Neural cell (in vitro differentiated cells): ENCODE measurements around the gene CDS1. TPM values are rescaled to one million over a fixed set of nuclear protein-coding genes. Genes with fewer than 3 reads are reported as not detected.
"Not testable (repeated sequence)": the region's sequence is repeated elsewhere in the genome, so short reads cannot be mapped to it uniquely, and the experiment has no call there.

Source experiments
- H2AFZ ChIP-seq: fragments of 200-600, 300-800 bp; sonication (generic), shearing (Covaris generic); 2 replicates; pipeline ENCODE4 v1.6.0; 2014; ENCODE audit warnings: low read depth, mild to moderate bottlenecking, antibody characterized with exemption, low read length, moderate library complexity
- H3F3A ChIP-seq: fragments of 200-600 bp; shearing (Covaris generic); 2 replicates; pipeline ENCODE4 v1.6.1; 2016; ENCODE audit warnings: mild to moderate bottlenecking, moderate library complexity, mixed read lengths, antibody characterized with exemption, low read length; ENCODE audit not compliant: insufficient read depth, poor library complexity, severe bottlenecking
- H3K27ac ChIP-seq: fragments of 200-600, 300-800 bp; sonication (generic), shearing (Covaris generic); 2 replicates; pipeline ENCODE4 v1.5.1; 2014; ENCODE audit warnings: mild to moderate bottlenecking, low read length, moderate library complexity
- H3K27me3 ChIP-seq: fragments of 300-800, 200-600 bp; sonication (generic), shearing (Covaris generic); 2 replicates; pipeline ENCODE4 v1.6.0; 2014; ENCODE audit warnings: mild to moderate bottlenecking, low read depth, low read length, moderate library complexity; ENCODE audit not compliant: insufficient read depth
- H3K36me3 ChIP-seq: fragments of 300-800, 200-600 bp; sonication (generic), shearing (Covaris generic); 2 replicates; pipeline ENCODE4 v1.5.1; 2014; ENCODE audit warnings: mild to moderate bottlenecking, antibody characterized with exemption, low read length, moderate library complexity; ENCODE audit not compliant: insufficient read depth
- H3K4me2 ChIP-seq: fragments of 300-800, 200-600 bp; sonication (generic), shearing (Covaris generic); 2 replicates; pipeline ENCODE4 v1.6.0; 2014; ENCODE audit warnings: mild to moderate bottlenecking, low read length
- H3K4me3 ChIP-seq: fragments of 300-800, 200-600 bp; sonication (generic), shearing (Covaris generic); 2 replicates; pipeline ENCODE4 v1.5.1; 2014; ENCODE audit warnings: mild to moderate bottlenecking, low read length, moderate library complexity
- H3K79me2 ChIP-seq: fragments of 200-600 bp; shearing (Covaris generic); replicated peaks from 2 replicates; pipeline ENCODE4 v1.6.0; 2014; ENCODE audit warnings: mild to moderate bottlenecking, low read length, moderate library complexity; ENCODE audit not compliant: insufficient read depth
- H3K9ac ChIP-seq: fragments of 300-800, 200-600 bp; sonication (generic), shearing (Covaris generic); 2 replicates; pipeline ENCODE4 v1.6.1; 2016; ENCODE audit warnings: mild to moderate bottlenecking, low read length, mixed read lengths
- H3K9me2 ChIP-seq: fragments of 200-600 bp; shearing (Covaris generic); 2 replicates; pipeline ENCODE4 v1.6.1; 2016; ENCODE audit warnings: mild to moderate bottlenecking, low read length, mixed read lengths; ENCODE audit not compliant: insufficient read depth
- H3K9me3 ChIP-seq: fragments of 200-600, 300-800 bp; sonication (generic), shearing (Covaris generic); 2 replicates; pipeline ENCODE4 v1.6.1; 2016; ENCODE audit warnings: mild to moderate bottlenecking, mixed run types, low read length, moderate library complexity, mixed read lengths
- H4K20me1 ChIP-seq: fragments of 200-600 bp; shearing (Covaris generic); 2 replicates; pipeline ENCODE4 v1.6.1; 2016; ENCODE audit warnings: mild to moderate bottlenecking, mixed run types; ENCODE audit not compliant: insufficient read depth
- EP300 ChIP-seq: fragments of 450-650 bp; conservative IDR thresholded peaks from 2 replicates; pipeline ENCODE4 v1.6.1; 2014; ENCODE audit warnings: antibody characterized with exemption, mild to moderate bottlenecking, moderate library complexity; ENCODE audit not compliant: poor library complexity, severe bottlenecking
- EZH2 ChIP-seq: fragments of 200-600, 300-800 bp; shearing (Covaris generic), sonication (generic); IDR thresholded peaks from 2 replicates; pipeline ENCODE4 v1.6.1; 2014; ENCODE audit warnings: antibody characterized with exemption, low read length, borderline replicate concordance, mild to moderate bottlenecking; ENCODE audit not compliant: insufficient read depth, poor library complexity, severe bottlenecking
- MXI1 ChIP-seq: fragments of 450-650 bp; conservative IDR thresholded peaks from 2 replicates; pipeline ENCODE4 v1.6.1; 2014; ENCODE audit warnings: antibody characterized with exemption, mild to moderate bottlenecking; ENCODE audit not compliant: poor library complexity, severe bottlenecking
- POLR2AphosphoS5 ChIP-seq: IDR thresholded peaks from 2 replicates; pipeline ENCODE4 v1.6.1; 2012
- RAD21 ChIP-seq: fragments of 450-650 bp; conservative IDR thresholded peaks from 2 replicates; pipeline ENCODE4 v1.6.1; 2014; ENCODE audit warnings: antibody characterized with exemption, mild to moderate bottlenecking, moderate library complexity
- SMC3 ChIP-seq: fragments of 450-650 bp; conservative IDR thresholded peaks from 2 replicates; pipeline ENCODE4 v1.6.1; 2014; ENCODE audit warnings: antibody characterized with exemption, mild to moderate bottlenecking, moderate library complexity; ENCODE audit not compliant: poor library complexity
- TAF1 ChIP-seq: IDR thresholded peaks from 2 replicates; pipeline ENCODE4 v1.6.1; 2012; ENCODE audit warnings: low read depth
- polyA plus RNA-seq: library from polyadenylated mRNA; depleted of rRNA; stranded (reverse); fragments of >200 nt; gene quantifications from 2 replicates; pipeline ENCODE4 v1.2.3, GENCODE V29; 2014
- TF ChIP-seq, protein P1 (sequence below): IDR thresholded peaks from 2 replicates; pipeline ENCODE4 v1.6.1; 2012; ENCODE audit warnings: borderline replicate concordance
- TF ChIP-seq, protein P2 (sequence below): fragments of 450-650 bp; IDR thresholded peaks from 2 replicates; pipeline ENCODE4 v1.5.1; 2014; ENCODE audit warnings: antibody characterized with exemption, mild to moderate bottlenecking, moderate library complexity; ENCODE audit not compliant: poor library complexity, severe bottlenecking

Gene CDS1
- polyA plus RNA-seq, 1 donor from 2014 or later, result 6.1 TPM

DNA sequence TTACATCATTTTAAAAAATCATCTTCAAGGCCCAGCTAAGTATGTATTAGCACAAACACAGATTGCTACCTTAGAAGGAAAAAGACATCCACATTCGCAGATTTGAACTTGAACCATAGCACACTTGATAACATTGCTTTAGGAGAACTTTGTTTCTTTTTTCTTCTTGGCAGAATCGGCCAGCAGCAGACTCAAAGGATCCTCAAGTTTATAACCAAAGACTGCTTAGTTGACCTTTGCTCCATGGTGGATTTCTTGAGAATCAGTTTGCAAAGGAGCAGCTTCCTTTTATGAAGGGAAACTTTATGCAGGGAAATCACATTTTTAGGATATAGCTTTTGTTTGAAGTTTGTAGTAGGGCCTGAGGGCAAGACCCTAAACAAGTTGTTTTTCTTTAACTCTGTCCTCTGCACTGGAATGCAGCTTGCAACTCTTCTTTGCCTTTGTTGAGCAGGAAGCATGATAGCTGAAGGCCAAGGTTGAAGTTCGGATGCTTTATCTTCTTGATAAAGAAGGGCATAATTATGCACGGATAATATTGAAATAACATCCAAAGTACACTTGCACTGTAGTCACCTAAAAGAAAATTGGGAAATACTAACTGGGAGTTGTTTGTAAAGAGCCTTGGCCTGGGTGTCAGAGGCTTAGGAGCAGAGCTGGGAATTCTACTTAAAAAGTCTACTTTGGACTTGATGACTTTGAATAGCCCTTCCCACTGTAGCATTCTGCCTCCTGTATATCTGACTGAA lies 78.4 kb downstream of the CDS1 start:
- Histone ChIP-seq H3K9me3 (no peaks in the 10 kb centered on the region), H3K4me2 (no peak overlapping the region), H2AFZ (no peak overlapping the region), H3K9ac (no peak overlapping the region), H3K9me2 (no peaks in the 10 kb centered on the region), H4K20me1 (no peaks in the 10 kb centered on the region), H3K27me3 (no peaks in the 10 kb centered on the region), H3K36me3 (peaks cover 3% of the 10 kb centered on the region), H3K79me2 (no peaks in the 10 kb centered on the region), H3K27ac (no peak overlapping the region), H3K4me3 (no peak overlapping the region), H3F3A (no peaks in the 10 kb centered on the region)
- TF ChIP-seq TAF1, result no peak

DNA sequence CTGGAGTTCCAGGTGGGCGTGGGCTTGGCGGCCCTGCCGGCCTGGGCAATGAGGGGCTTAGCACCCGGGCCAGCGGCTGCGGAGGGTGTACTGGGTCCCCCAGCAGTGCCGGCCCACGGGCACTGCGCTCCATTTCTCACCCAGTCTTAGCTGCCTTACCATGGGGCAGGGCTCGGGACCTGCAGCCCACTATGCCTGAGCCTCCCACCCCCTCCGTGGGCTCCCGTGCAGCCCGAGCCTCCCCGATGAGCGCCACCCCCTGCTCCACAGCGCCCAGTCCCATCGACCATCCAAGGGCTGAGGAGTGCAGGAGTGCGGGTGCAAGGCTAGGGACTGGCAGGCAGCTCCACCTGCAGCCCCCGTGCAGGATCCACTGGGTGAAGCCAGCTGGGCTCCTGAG lies 81.8 kb downstream of the CDS1 start:
- H4K20me1 ChIP-seq, H3K4me2 ChIP-seq, H3K9ac ChIP-seq, H3F3A ChIP-seq, H3K27me3 ChIP-seq, H3K36me3 ChIP-seq, H3K4me3 ChIP-seq, H2AFZ ChIP-seq, H3K79me2 ChIP-seq, H3K9me3 ChIP-seq, H3K9me2 ChIP-seq, H3K27ac ChIP-seq: not testable (repeated sequence)

DNA sequence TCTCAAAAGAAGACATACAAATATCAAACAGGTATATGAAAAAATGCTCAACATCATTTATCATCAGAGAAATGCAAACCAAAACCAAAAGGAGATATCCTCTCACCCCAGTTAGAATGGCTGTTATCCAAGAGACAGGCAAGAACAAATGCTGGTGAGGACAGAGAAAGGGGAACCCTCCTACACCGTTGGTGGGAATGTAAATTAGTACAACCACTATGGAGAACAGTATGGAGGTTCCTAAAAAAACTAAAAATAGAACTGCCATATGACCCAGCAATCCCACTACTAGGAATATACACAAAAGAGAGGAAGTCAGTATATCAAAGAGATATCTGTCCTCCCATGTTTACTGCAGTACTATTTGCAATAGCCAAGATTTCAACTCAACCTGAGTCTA lies 83.5 kb downstream of the CDS1 start:
- Histone ChIP-seq H3K36me3 (peaks cover 11% of the 10 kb centered on the region), H3K9me2 (no peaks in the 10 kb centered on the region), H3F3A (no peaks in the 10 kb centered on the region), H3K4me3 (no peak overlapping the region), H2AFZ (no peak overlapping the region), H3K27me3 (no peaks in the 10 kb centered on the region), H3K27ac (no peak overlapping the region), H3K4me2 (no peak overlapping the region), H4K20me1 (no peaks in the 10 kb centered on the region), H3K9ac (no peak overlapping the region), H3K9me3 (no peaks in the 10 kb centered on the region), H3K79me2 (no peaks in the 10 kb centered on the region)
- TF ChIP-seq EZH2 (no peak), RAD21 (no peak), POLR2AphosphoS5 (no peak), TAF1 (no peak), MXI1 (no peak), SMC3 (no peak), EP300 (no peak)
- TF ChIP-seq, protein P1, sequence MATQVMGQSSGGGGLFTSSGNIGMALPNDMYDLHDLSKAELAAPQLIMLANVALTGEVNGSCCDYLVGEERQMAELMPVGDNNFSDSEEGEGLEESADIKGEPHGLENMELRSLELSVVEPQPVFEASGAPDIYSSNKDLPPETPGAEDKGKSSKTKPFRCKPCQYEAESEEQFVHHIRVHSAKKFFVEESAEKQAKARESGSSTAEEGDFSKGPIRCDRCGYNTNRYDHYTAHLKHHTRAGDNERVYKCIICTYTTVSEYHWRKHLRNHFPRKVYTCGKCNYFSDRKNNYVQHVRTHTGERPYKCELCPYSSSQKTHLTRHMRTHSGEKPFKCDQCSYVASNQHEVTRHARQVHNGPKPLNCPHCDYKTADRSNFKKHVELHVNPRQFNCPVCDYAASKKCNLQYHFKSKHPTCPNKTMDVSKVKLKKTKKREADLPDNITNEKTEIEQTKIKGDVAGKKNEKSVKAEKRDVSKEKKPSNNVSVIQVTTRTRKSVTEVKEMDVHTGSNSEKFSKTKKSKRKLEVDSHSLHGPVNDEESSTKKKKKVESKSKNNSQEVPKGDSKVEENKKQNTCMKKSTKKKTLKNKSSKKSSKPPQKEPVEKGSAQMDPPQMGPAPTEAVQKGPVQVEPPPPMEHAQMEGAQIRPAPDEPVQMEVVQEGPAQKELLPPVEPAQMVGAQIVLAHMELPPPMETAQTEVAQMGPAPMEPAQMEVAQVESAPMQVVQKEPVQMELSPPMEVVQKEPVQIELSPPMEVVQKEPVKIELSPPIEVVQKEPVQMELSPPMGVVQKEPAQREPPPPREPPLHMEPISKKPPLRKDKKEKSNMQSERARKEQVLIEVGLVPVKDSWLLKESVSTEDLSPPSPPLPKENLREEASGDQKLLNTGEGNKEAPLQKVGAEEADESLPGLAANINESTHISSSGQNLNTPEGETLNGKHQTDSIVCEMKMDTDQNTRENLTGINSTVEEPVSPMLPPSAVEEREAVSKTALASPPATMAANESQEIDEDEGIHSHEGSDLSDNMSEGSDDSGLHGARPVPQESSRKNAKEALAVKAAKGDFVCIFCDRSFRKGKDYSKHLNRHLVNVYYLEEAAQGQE, result no peak
- TF ChIP-seq, protein P2, sequence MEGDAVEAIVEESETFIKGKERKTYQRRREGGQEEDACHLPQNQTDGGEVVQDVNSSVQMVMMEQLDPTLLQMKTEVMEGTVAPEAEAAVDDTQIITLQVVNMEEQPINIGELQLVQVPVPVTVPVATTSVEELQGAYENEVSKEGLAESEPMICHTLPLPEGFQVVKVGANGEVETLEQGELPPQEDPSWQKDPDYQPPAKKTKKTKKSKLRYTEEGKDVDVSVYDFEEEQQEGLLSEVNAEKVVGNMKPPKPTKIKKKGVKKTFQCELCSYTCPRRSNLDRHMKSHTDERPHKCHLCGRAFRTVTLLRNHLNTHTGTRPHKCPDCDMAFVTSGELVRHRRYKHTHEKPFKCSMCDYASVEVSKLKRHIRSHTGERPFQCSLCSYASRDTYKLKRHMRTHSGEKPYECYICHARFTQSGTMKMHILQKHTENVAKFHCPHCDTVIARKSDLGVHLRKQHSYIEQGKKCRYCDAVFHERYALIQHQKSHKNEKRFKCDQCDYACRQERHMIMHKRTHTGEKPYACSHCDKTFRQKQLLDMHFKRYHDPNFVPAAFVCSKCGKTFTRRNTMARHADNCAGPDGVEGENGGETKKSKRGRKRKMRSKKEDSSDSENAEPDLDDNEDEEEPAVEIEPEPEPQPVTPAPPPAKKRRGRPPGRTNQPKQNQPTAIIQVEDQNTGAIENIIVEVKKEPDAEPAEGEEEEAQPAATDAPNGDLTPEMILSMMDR, result no peak
